ENCODE measurements around the gene TGM2. TPM values are rescaled to one million over a fixed set of nuclear protein-coding genes. Genes with fewer than 3 reads are reported as not detected.

Gene TGM2
- polyA plus RNA-seq, 1 donor (not counting 4 experiments of a cell fraction or from before 2014, with no cell fraction given): 18.7 TPM

DNA sequence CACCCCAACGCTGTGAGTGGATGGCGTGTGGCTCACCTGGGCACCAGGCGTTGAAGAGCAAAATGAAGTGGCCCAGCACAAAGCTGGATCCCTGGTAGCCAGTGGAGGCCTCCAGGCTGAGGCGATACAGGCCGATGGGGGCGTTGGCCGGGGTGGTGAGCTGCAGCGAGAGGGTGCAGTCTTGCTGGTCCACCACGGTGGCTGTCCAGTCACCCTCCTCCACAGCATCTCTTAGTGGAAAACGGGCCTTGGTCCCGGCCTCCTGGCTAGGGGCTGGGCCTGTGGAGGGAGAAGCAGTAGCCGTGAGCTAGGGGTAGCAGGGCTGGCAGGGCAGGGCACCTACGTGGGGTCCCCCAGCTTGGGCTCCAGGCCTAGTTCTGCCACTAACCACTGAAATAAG, 9.3 kb downstream of the TGM2 start:
- Histone ChIP-seq H3K27me3 (ENCODE audit: control insufficient read depth, extremely low read depth, insufficient read depth, low read length) (no peaks in the 10 kb centered on the region), H3K36me3 (ENCODE audit: control insufficient read depth in 2 of 2, extremely low read depth in 1 of 2, insufficient read depth in 2 of 2, low read length in 2 of 2) (no peaks in the 10 kb centered on the region), H3K4me1 (ENCODE audit: control insufficient read depth, extremely low read depth, insufficient read depth, low read length) (no peaks in the 10 kb centered on the region), H3K4me2 (ENCODE audit: control insufficient read depth, extremely low read depth, insufficient read depth, low read depth, low read length) (no peak overlapping the region), H3K9me1 (ENCODE audit: control insufficient read depth, extremely low read depth, insufficient read depth, low read length) (no peaks in the 10 kb centered on the region), H4K20me1 (ENCODE audit: control insufficient read depth, extremely low read depth, insufficient read depth, low read length) (no peaks in the 10 kb centered on the region), H3K4me3 (ENCODE audit: control insufficient read depth in 2 of 3, extremely low read depth in 1 of 3, insufficient read depth in 2 of 3, low read depth in 1 of 3, low read length in 3 of 3) (no peak overlapping the region), H3K9me3 (ENCODE audit: control insufficient read depth, low read depth, low read length) (no peaks in the 10 kb centered on the region), H3K9ac (ENCODE audit: control insufficient read depth, extremely low read depth, insufficient read depth, low read length) (no peak overlapping the region), H3K27ac (ENCODE audit: control insufficient read depth, insufficient read depth, low read length) (no peak overlapping the region), H3K79me2 (ENCODE audit: control insufficient read depth, insufficient read depth, low read length) (no peaks in the 10 kb centered on the region), H2AFZ (ENCODE audit: control insufficient read depth, low read length) (no peak overlapping the region)
- DNase-seq (ENCODE audit: low read depth, low spot score) (no peak), FAIRE-seq (no peak)
- dilution Hi-C loops (cut with MboI; ENCODE audit: extremely low pct_ligation_motif_present, low sequenced_read_pairs): no loop called here
- TF ChIP-seq EZH2 (IDR thresholded peaks at IDR 0.05; ENCODE audit: low read length) (no peak), CTCF (optimal IDR thresholded peaks at IDR 0.05 in 1 of 3, IDR thresholded peaks at IDR 0.05 in 1 of 3, conservative IDR thresholded peaks at IDR 0.05 in 1 of 3; ENCODE audit: extremely low read depth in 1 of 3, insufficient read depth in 2 of 3, low read length in 3 of 3) (no peak)

DNA sequence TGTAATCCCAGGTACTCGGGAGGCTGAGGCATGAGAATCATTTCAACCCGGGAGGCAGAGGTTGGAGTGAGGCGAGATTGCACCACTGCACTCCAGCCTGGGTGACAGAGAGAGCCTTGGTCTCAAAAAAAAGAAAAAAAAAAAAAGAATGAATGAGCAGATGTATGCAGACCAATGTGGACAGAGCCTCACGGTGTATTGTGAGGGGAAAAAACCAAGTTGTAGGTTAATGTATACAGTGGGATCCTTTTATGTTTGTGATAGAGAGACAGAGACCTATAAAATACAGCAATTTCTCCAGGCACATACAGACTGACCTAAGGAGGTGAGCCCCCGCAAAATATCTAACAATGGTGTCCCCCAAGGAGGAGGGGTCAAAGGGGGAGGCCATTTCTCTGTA, 11.7 kb downstream of the TGM2 start:
- TF ChIP-seq CTCF (optimal IDR thresholded peaks at IDR 0.05 in 1 of 3, IDR thresholded peaks at IDR 0.05 in 1 of 3, conservative IDR thresholded peaks at IDR 0.05 in 1 of 3; ENCODE audit: extremely low read depth in 1 of 3, insufficient read depth in 2 of 3, low read length in 3 of 3) (no peak), EZH2 (IDR thresholded peaks at IDR 0.05; ENCODE audit: low read length) (no peak)
- H3K27ac ChIP-seq (ENCODE audit: control insufficient read depth, insufficient read depth, low read length): no peak overlapping the region
- H3K9me1 ChIP-seq (ENCODE audit: control insufficient read depth, extremely low read depth, insufficient read depth, low read length): no peaks in the 10 kb centered on the region
- DNase-seq (ENCODE audit: low read depth, low spot score) (no peak), FAIRE-seq (no peak)
- H2AFZ ChIP-seq (ENCODE audit: control insufficient read depth, low read length): no peak overlapping the region
- H3K36me3 ChIP-seq (ENCODE audit: control insufficient read depth in 2 of 2, extremely low read depth in 1 of 2, insufficient read depth in 2 of 2, low read length in 2 of 2): no peaks in the 10 kb centered on the region
- no peaks in the 10 kb centered on the region for H4K20me1 ChIP-seq (ENCODE audit: control insufficient read depth, extremely low read depth, insufficient read depth, low read length)
- dilution Hi-C loops (cut with MboI; ENCODE audit: extremely low pct_ligation_motif_present, low sequenced_read_pairs): no loop called here
- H3K4me2 ChIP-seq (ENCODE audit: control insufficient read depth, extremely low read depth, insufficient read depth, low read depth, low read length): no peak overlapping the region
- H3K4me3 ChIP-seq (ENCODE audit: control insufficient read depth in 2 of 3, extremely low read depth in 1 of 3, insufficient read depth in 2 of 3, low read depth in 1 of 3, low read length in 3 of 3): no peak overlapping the region
- H3K9me3 ChIP-seq (ENCODE audit: control insufficient read depth, low read depth, low read length): no peaks in the 10 kb centered on the region
- no peaks in the 10 kb centered on the region for H3K79me2 ChIP-seq (ENCODE audit: control insufficient read depth, insufficient read depth, low read length)
- no peaks in the 10 kb centered on the region for H3K4me1 ChIP-seq (ENCODE audit: control insufficient read depth, extremely low read depth, insufficient read depth, low read length)
- H3K27me3 ChIP-seq (ENCODE audit: control insufficient read depth, extremely low read depth, insufficient read depth, low read length): no peaks in the 10 kb centered on the region
- H3K9ac ChIP-seq (ENCODE audit: control insufficient read depth, extremely low read depth, insufficient read depth, low read length): no peak overlapping the region
